Mammary epithelial cell (primary cell): ENCODE measurements around the gene RUNX2.

Source experiments
- EZH2 ChIP-seq: IDR thresholded peaks from 2 replicates; pipeline ENCODE4 v1.6.1; 2012; ENCODE audit warnings: low read length, inconsistent platforms, borderline replicate concordance
- TF ChIP-seq, protein P1 (sequence below), 2 donors: IDR thresholded peaks in 1 of 2; conservative IDR thresholded peaks in 1 of 2; 2 replicates each; pipeline ENCODE4 v1.5.1; 2011 to 2012; ENCODE audit warnings: inconsistent platforms in 2 of 2, low read length in 2 of 2, mild to moderate bottlenecking in 2 of 2, control low read depth in 1 of 2, low read depth in 1 of 2; ENCODE audit not compliant: insufficient read depth in 1 of 2; ENCODE audit errors: extremely low read depth in 1 of 2

DNA sequence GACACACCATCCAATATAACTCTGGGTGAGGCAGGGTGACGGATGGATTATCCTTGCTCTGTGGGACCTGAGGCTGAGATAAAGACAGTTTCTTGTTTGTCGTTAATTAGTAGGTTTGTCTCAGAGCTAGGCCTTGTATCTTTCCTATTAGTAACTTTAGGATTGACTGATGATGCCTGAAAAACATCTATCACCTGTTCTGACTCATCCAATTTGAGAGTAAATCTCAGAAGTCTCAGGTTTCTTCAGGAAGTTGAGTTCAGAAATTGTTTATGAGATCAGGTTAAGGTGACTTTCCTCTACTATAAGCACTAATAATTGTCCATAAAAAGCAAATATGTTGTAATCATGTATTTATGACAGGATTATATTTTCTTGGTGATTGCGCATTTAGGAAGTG lies 179.1 kb downstream of the RUNX2 start:
- TF ChIP-seq, protein P1, sequence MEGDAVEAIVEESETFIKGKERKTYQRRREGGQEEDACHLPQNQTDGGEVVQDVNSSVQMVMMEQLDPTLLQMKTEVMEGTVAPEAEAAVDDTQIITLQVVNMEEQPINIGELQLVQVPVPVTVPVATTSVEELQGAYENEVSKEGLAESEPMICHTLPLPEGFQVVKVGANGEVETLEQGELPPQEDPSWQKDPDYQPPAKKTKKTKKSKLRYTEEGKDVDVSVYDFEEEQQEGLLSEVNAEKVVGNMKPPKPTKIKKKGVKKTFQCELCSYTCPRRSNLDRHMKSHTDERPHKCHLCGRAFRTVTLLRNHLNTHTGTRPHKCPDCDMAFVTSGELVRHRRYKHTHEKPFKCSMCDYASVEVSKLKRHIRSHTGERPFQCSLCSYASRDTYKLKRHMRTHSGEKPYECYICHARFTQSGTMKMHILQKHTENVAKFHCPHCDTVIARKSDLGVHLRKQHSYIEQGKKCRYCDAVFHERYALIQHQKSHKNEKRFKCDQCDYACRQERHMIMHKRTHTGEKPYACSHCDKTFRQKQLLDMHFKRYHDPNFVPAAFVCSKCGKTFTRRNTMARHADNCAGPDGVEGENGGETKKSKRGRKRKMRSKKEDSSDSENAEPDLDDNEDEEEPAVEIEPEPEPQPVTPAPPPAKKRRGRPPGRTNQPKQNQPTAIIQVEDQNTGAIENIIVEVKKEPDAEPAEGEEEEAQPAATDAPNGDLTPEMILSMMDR (conservative IDR thresholded peaks at IDR 0.05 in 1 of 2, IDR thresholded peaks at IDR 0.05 in 1 of 2; ENCODE audit: extremely low read depth in 1 of 2, insufficient read depth in 1 of 2, low read depth in 1 of 2, low read length in 2 of 2): no peak
- no peak for TF ChIP-seq EZH2
